Activated naive CD4-positive, alpha-beta T cell (primary cell): ENCODE data around the gene TMEM38B.
A peak's percentile ranks its signal among the peaks of the same experiment; 100 is the strongest.

Source experiments
- DNase-seq, 4 experiments: peaks; one replicate each; lab custom pipeline; 2025; lab: John Stamatoyannopoulos, UW

The TMEM38B gene

GRCh38 chr9:105694190-105694847, at the start of gene TMEM38B:
Gene TMEM38B, plus strand, starts transcription at chr9:105694541. Its CDS starts 120 bp downstream, at chr9:105694661.
- DNase-seq = peak; percentile 35 to 75 (median 48)

GRCh38 chr9:105646879-105647594, 47.3 kb upstream of the TMEM38B start:
- DNase-seq = no peak

GRCh38 chr9:105647595-105648349, 46.6 kb upstream of the TMEM38B start:
- DNase-seq = no peak

GRCh38 chr9:105651806-105652205, 42.5 kb upstream of the TMEM38B start:
- no peak for DNase-seq

GRCh38 chr9:105656131-105656921, 38.0 kb upstream of the TMEM38B start:
- DNase-seq = peak in 1 of 4 experiments; percentile 8

- DNase-seq = no peak
These were observed 36.0 kb upstream of the TMEM38B start for GRCh38 chr9:105658351-105658750.

GRCh38 chr9:105661011-105661410, 33.3 kb upstream of the TMEM38B start:
- DNase-seq = no peak

GRCh38 chr9:105662184-105663104, 31.9 kb upstream of the TMEM38B start, which contains the start of gene TAL2:
Gene TAL2, plus strand, starts transcription at chr9:105662457. Its CDS starts 40 bp downstream, at chr9:105662497.
- no peak for DNase-seq

- DNase-seq = no peak
These were observed 30.4 kb upstream of the TMEM38B start for GRCh38 chr9:105663914-105664313.

GRCh38 chr9:105667867-105668266, 26.5 kb upstream of the TMEM38B start:
- no peak for DNase-seq

- no peak for DNase-seq
These were observed 24.0 kb upstream of the TMEM38B start for GRCh38 chr9:105670315-105670714.

GRCh38 chr9:105670775-105671174, 23.6 kb upstream of the TMEM38B start:
- DNase-seq = no peak

- no peak for DNase-seq
These were observed 21.6 kb upstream of the TMEM38B start for GRCh38 chr9:105672711-105673234.

GRCh38 chr9:105673850-105674387, 20.4 kb upstream of the TMEM38B start:
- no peak for DNase-seq

GRCh38 chr9:105676351-105676923, 17.9 kb upstream of the TMEM38B start:
- DNase-seq = no peak

- DNase-seq = no peak
These were observed 16.2 kb upstream of the TMEM38B start for GRCh38 chr9:105678163-105678562.

- no peak for DNase-seq
These were observed 15.6 kb upstream of the TMEM38B start for GRCh38 chr9:105678781-105679180.

GRCh38 chr9:105679257-105680022, 14.9 kb upstream of the TMEM38B start:
- DNase-seq = no peak

- no peak for DNase-seq
These were observed 13.0 kb upstream of the TMEM38B start for GRCh38 chr9:105681313-105681712.
